Measurements from ENCODE around the gene MRM3. TPM values are rescaled to one million over a fixed set of nuclear protein-coding genes. Genes with fewer than 3 reads are reported as not detected.

MRM3 gene
- total RNA-seq: 17.0 TPM

- no peaks in the 10 kb centered on the region for H3K9me3 ChIP-seq
- H3K27me3 ChIP-seq: no peaks in the 10 kb centered on the region
- H3K36me3 ChIP-seq: peaks cover 13% of the 10 kb centered on the region in 2 donors
- H3K4me3 ChIP-seq: peak within 1 kb of the TSS; percentile 77 to 85
- TF ChIP-seq CTCF (IDR thresholded peaks at IDR 0.05): peak; percentile 4 to 34 (median 18)
- peaks cover 5 to 17% of the 10 kb centered on the region in 2 donors for H3K4me1 ChIP-seq
- peak within 1 kb of the TSS; percentile 59 to 78 for H3K27ac ChIP-seq
- intact Hi-C loops (cut with DNase I): loop anchor here (5.0 kb wide), 1 partner anchor 275 kb away; no protein-coding TSS in a partner anchor
- peak; percentile 86 to 97 for DNase-seq (ENCODE audit: low spot score in 2 of 2)
Measured at GRCh38 chr17:781805-782731, at the start of gene MRM3, which contains the start of gene GLOD4. Gene MRM3 (plus strand): TSS chr17:782353. CDS start chr17:782379, 26 bp downstream. Gene GLOD4 (minus strand): TSS chr17:782280. CDS start chr17:782255, 25 bp downstream.

- no peaks in the 10 kb centered on the region for H3K27me3 ChIP-seq
- no peak for DNase-seq (ENCODE audit: low spot score in 2 of 2)
- no peaks in the 10 kb centered on the region for H3K9me3 ChIP-seq
- peak overlapping the region; percentile 80 to 94 for H3K4me3 ChIP-seq
- H3K36me3 ChIP-seq: no peaks in the 10 kb centered on the region
- H3K4me1 ChIP-seq: peaks cover 7 to 14% of the 10 kb centered on the region in 2 donors
- H3K27ac ChIP-seq: peak overlapping the region; percentile 71 to 74
- no peak for TF ChIP-seq CTCF (IDR thresholded peaks at IDR 0.05)
- intact Hi-C loops (cut with DNase I): no loop called here
Measured at GRCh38 chr17:732902-733720, 49.0 kb upstream of the MRM3 start.

- Histone ChIP-seq H3K36me3 (no peaks in the 10 kb centered on the region), H3K27ac (peak overlapping the region in 1 of 2 donors; percentile 71), H3K4me3 (peak overlapping the region; percentile 80 to 94), H3K4me1 (peaks cover 7 to 14% of the 10 kb centered on the region in 2 donors), H3K27me3 (no peaks in the 10 kb centered on the region), H3K9me3 (no peaks in the 10 kb centered on the region)
- no peak for DNase-seq (ENCODE audit: low spot score in 2 of 2)
- intact Hi-C loops (cut with DNase I): no loop called here
- TF ChIP-seq CTCF (IDR thresholded peaks at IDR 0.05): no peak
Measured at GRCh38 chr17:733743-734142, 48.4 kb upstream of the MRM3 start.

- H3K27me3 ChIP-seq: no peaks in the 10 kb centered on the region
- intact Hi-C loops (cut with DNase I): no loop called here
- DNase-seq (ENCODE audit: low spot score in 2 of 2): no peak
- peaks cover 0 to 6% of the 10 kb centered on the region in 2 donors for H3K4me1 ChIP-seq
- H3K27ac ChIP-seq: no peak overlapping the region
- H3K4me3 ChIP-seq: no peak overlapping the region
- H3K36me3 ChIP-seq: peaks cover 11 to 16% of the 10 kb centered on the region in 2 donors
- no peaks in the 10 kb centered on the region for H3K9me3 ChIP-seq
- no peak for TF ChIP-seq CTCF (IDR thresholded peaks at IDR 0.05)
Measured at GRCh38 chr17:737561-738113, 44.5 kb upstream of the MRM3 start.

- no peaks in the 10 kb centered on the region for H3K9me3 ChIP-seq
- H3K36me3 ChIP-seq: peaks cover 32 to 42% of the 10 kb centered on the region in 2 donors
- no peak overlapping the region for H3K27ac ChIP-seq
- no peaks in the 10 kb centered on the region for H3K27me3 ChIP-seq
- TF ChIP-seq CTCF (IDR thresholded peaks at IDR 0.05): no peak
- no peak for DNase-seq (ENCODE audit: low spot score in 2 of 2)
- no peaks in the 10 kb centered on the region for H3K4me1 ChIP-seq
- intact Hi-C loops (cut with DNase I): no loop called here
- H3K4me3 ChIP-seq: no peak overlapping the region
Measured at GRCh38 chr17:740240-741017, 41.7 kb upstream of the MRM3 start.

Measured in ascending aorta (tissue), 2 donors.